K562 (cell line): Measurements from ENCODE around the gene MOCOS. TPM values are rescaled to one million over a fixed set of nuclear protein-coding genes. Genes with fewer than 3 reads are reported as not detected.

ENCODE experiments used
- ATAC-seq: fragments of 200-7000 bp; cut with Tn5 transposase; 3 replicates; pipeline ENCODE4 v1.9.1; 2020; ENCODE audit warnings: moderate library complexity
- BruUV-seq: library from RNA; stranded (reverse); fragments of 400-500 nt; replicated peaks from 2 replicates; lab custom pipeline; 2021; lab: Mats Ljungman, UMichigan
- CTCF ChIA-PET: fragments of 300-600 bp; formaldehyde crosslinking; extraction: SDS; loops from one replicate; lab custom pipeline; 2021; ENCODE audit warnings: low intra/inter-chr PET ratio; lab: Yijun Ruan, JAX
- POLR2A ChIA-PET: fragments of 300-600, 350-650 bp; sonication (Branson Sonifier 250); formaldehyde crosslinking; extraction: SDS; loops from one replicate; lab custom pipeline; 2021; ENCODE audit warnings: antibody characterized with exemption, inconsistent platforms; lab: Yijun Ruan, JAX
- DNase-seq, 4 experiments: peaks; one replicate each; pipeline versions ENCODE4 v3.0.0 to v3.0.0-alpha.2; 2011 to 2018; ENCODE audit warnings: low spot score in 3 of 4, mixed read lengths in 3 of 4; ENCODE audit errors: extremely low read depth in 1 of 4
- FAIRE-seq: peaks from 2 replicates; lab custom pipeline; 2011; peaks lifted over from hg19 to GRCh38; lab: Jason Lieb, UNC
- H2AFZ ChIP-seq: 2 replicates; pipeline ENCODE4 v1.6.0; 2011; ENCODE audit warnings: low read depth, low read length, control low read depth, inconsistent platforms
- H3K27ac ChIP-seq: fragments of 200-600 bp; 3 replicates; pipeline ENCODE4 v1.8.0; 2011; ENCODE audit warnings: low read depth, mild to moderate bottlenecking, control low read depth, inconsistent platforms, low read length, moderate library complexity, mixed read lengths; ENCODE audit errors: extremely low read depth
- H3K27me3 ChIP-seq, 2 experiments: fragments of 300-600 bp in 1 of 2; 2 replicates in 1 of 2; 3 replicates in 1 of 2; pipeline versions ENCODE4 v1.6.0 to v1.8.0; 2011; ENCODE audit warnings: inconsistent platforms in 2 of 2, low read length in 2 of 2, mild to moderate bottlenecking in 1 of 2, mixed read lengths in 1 of 2, moderate library complexity in 1 of 2; ENCODE audit not compliant: control insufficient read depth in 2 of 2, insufficient read depth in 2 of 2
- H3K36me3 ChIP-seq: fragments of 300-600 bp; 3 replicates; pipeline ENCODE4 v1.8.0; 2011; ENCODE audit warnings: mild to moderate bottlenecking, low read length, inconsistent platforms; ENCODE audit not compliant: control insufficient read depth, insufficient read depth
- H3K4me1 ChIP-seq, 2 experiments: fragments of 200-600 bp in 1 of 2; replicated peaks in 1 of 2; 2 replicates in 1 of 2; 3 replicates in 1 of 2; pipeline versions ENCODE4 v1.5.1 to v1.8.0; 2011; ENCODE audit warnings: inconsistent platforms in 2 of 2, low read length in 2 of 2, mild to moderate bottlenecking in 1 of 2, mixed read lengths in 1 of 2, moderate library complexity in 1 of 2; ENCODE audit not compliant: control insufficient read depth in 2 of 2, insufficient read depth in 2 of 2
- H3K4me2 ChIP-seq: 2 replicates; pipeline ENCODE4 v1.6.1; 2011; ENCODE audit warnings: low read length, control low read depth, inconsistent platforms, mixed read lengths; ENCODE audit not compliant: insufficient read depth
- H3K4me3 ChIP-seq: fragments of 200-600 bp; sonication (generic), shearing (Covaris generic); 2 replicates; pipeline ENCODE4 v1.5.1; 2016; ENCODE audit warnings: control low read depth, inconsistent platforms
- H3K79me2 ChIP-seq: fragments of 200-600 bp; 3 replicates; pipeline ENCODE4 v1.8.0; 2011; ENCODE audit warnings: low read length, inconsistent platforms; ENCODE audit not compliant: control insufficient read depth, insufficient read depth
- H3K9ac ChIP-seq, 2 experiments: 2 replicates each; pipeline versions ENCODE4 v1.6.0 to v1.6.1; 2011; ENCODE audit warnings: low read depth in 2 of 2, low read length in 2 of 2, control low read depth in 1 of 2, inconsistent platforms in 1 of 2, mild to moderate bottlenecking in 1 of 2, mixed read lengths in 1 of 2; ENCODE audit not compliant: insufficient read depth in 1 of 2
- H3K9me1 ChIP-seq: one replicate; pipeline ENCODE4 v1.6.0; 2011; ENCODE audit warnings: inconsistent platforms, mild to moderate bottlenecking, low read length, moderate library complexity; ENCODE audit not compliant: control insufficient read depth, insufficient read depth
- H3K9me3 ChIP-seq: replicated peaks from 2 replicates; pipeline ENCODE4 v1.5.1; 2011; ENCODE audit warnings: low read depth, low read length, inconsistent platforms; ENCODE audit not compliant: control insufficient read depth, insufficient read depth
- H4K20me1 ChIP-seq: replicated peaks from 2 replicates; pipeline ENCODE4 v1.6.1; 2011; ENCODE audit warnings: low read length, inconsistent platforms, mixed read lengths; ENCODE audit not compliant: control insufficient read depth, insufficient read depth
- HNRNPLL ChIP-seq: fragments of 200-400 bp; formaldehyde crosslinking; IDR thresholded peaks from 2 replicates; pipeline ENCODE4 v1.6.1; 2017; ENCODE audit warnings: low read length, low read depth, mild to moderate bottlenecking; ENCODE audit not compliant: poor library complexity, severe bottlenecking
- PCBP1 ChIP-seq: fragments of 200-400 bp; formaldehyde crosslinking; IDR thresholded peaks from 2 replicates; pipeline ENCODE4 v1.6.1; 2018; ENCODE audit warnings: mild to moderate bottlenecking, low read depth, low read length; ENCODE audit not compliant: poor library complexity, severe bottlenecking
- SMC3 ChIP-seq: conservative IDR thresholded peaks from 2 replicates; pipeline ENCODE4 v1.6.1; 2011; ENCODE audit warnings: low read depth, low read length, improper control_type of control experiment; ENCODE audit not compliant: insufficient read depth
- TBP ChIP-seq: optimal IDR thresholded peaks from 2 replicates; pipeline ENCODE3; 2011; ENCODE audit warnings: low read depth, low read length, improper control_type of control experiment
- U2AF1 ChIP-seq: fragments of 200-400 bp; formaldehyde crosslinking; optimal IDR thresholded peaks from 2 replicates; pipeline ENCODE3; 2017; ENCODE audit warnings: mild to moderate bottlenecking, low read depth, low read length, moderate library complexity
- ZBTB33 ChIP-seq: sonication (generic); formaldehyde crosslinking; IDR thresholded peaks from 2 replicates; pipeline ENCODE4 v1.8.1; 2023; ENCODE audit warnings: mild to moderate bottlenecking, missing genetic modification reagents
- ZBTB7A ChIP-seq: IDR thresholded peaks from 2 replicates; pipeline ENCODE4 v1.6.1; 2011; ENCODE audit warnings: low read depth, mild to moderate bottlenecking, low read length, moderate library complexity, borderline replicate concordance; ENCODE audit not compliant: control insufficient read depth
- ZFP36 ChIP-seq: fragments of 150-350 bp; IDR thresholded peaks from 2 replicates; pipeline ENCODE4 v1.6.1; 2018; ENCODE audit warnings: low read length, low read depth; ENCODE audit not compliant: partially characterized antibody
- ZNF263 ChIP-seq: sonication (generic); formaldehyde crosslinking; IDR thresholded peaks from 2 replicates; pipeline ENCODE4 v1.8.0; 2022; ENCODE audit warnings: mild to moderate bottlenecking, missing genetic modification reagents, borderline replicate concordance
- WGBS: fragments of 100-300 bp; shearing (Covaris generic); methylation state at CpG from one replicate; pipeline ENCODE4 v1.1.6; 2016; ENCODE audit warnings: low coverage, mixed read lengths; ENCODE audit not compliant: insufficient coverage; ENCODE audit errors: missing lambda C conversion rate; 5-methylcytosine and 5-hydroxymethylcytosine counted together
- in situ Hi-C: fragments of 300-500 bp; cut with MboI; formaldehyde crosslinking; loops from 4 replicates; pipeline ENCODE4 v1.15.0; 2018; ENCODE audit warnings: inconsistent platforms, mixed read lengths
- intact Hi-C: fragments of 100-400 bp; cut with micrococcal nuclease; formaldehyde crosslinking; loops from 2 replicates; pipeline ENCODE4 v1.14.2; 2022
- polyA plus RNA-seq, 8 experiments: library from polyadenylated mRNA; depleted of rRNA in 4 of 8; stranded (reverse) in 5 of 8; unstranded in 3 of 8; fragments of >200 nt; fragmentation: Nextera tagmentation in 2 of 8; fragmentation: Illumina TruSeq in 1 of 8; extraction: Ambion mirVana in 2 of 8; extraction: Trizol in 1 of 8; gene quantifications; 2 replicates each; pipeline versions ENCODE4 v1.2.1 to v1.2.3, GENCODE V29; 2011 to 2014; ENCODE audit warnings: inconsistent platforms in 1 of 8, missing spikeins in 1 of 8
- total RNA-seq, 7 experiments: library from RNA; depleted of rRNA in 6 of 7; stranded (reverse); fragments of >200 nt in 6 of 7; fragmentation: Illumina TruSeq in 2 of 7; extraction: Trizol in 2 of 7; gene quantifications; 2 replicates each; pipeline versions ENCODE4 v1.2.1 to v1.2.3, GENCODE V29; 2011 to 2021; ENCODE audit warnings: low replicate concordance in 1 of 7

MOCOS gene
- total and polyA plus RNA-seq, 9 of the 15 experiments (the other 6 are each of a cell fraction or from before 2014, with no cell fraction given), result 4.5 to 12.4 (median 9.1) TPM

- FAIRE-seq, result no peak
- peaks cover 12 to 17% of the 10 kb centered on the region in 2 experiments for H3K27me3 ChIP-seq
- in situ Hi-C loops, result no loop called here
- no peaks in the 10 kb centered on the region for H3K79me2 ChIP-seq
- TF ChIP-seq TBP, result no peak
- no peak for TF ChIP-seq ZNF263 (CRISPR knock-in tag)
- TF ChIP-seq U2AF1, result no peak
- TF ChIP-seq HNRNPLL, result no peak
- no peak for TF ChIP-seq SMC3
- no peak for TF ChIP-seq PCBP1
- no peak for TF ChIP-seq ZBTB7A
- TF ChIP-seq ZBTB33, result no peak
- TF ChIP-seq ZFP36, result no peak
- TF ChIP-seq, all 486 proteins: peak for 0
- POLR2A ChIA-PET, result no interaction called here
- intact Hi-C loops, result no loop called here
- no peak overlapping the region for H3K9ac ChIP-seq
- CTCF ChIA-PET, result no interaction called here
- peaks cover 2% of the 10 kb centered on the region; the same call in 1 of the 2 replicates for H4K20me1 ChIP-seq
- H3K9me1 ChIP-seq, result no peaks in the 10 kb centered on the region
- no peak overlapping the region for H3K4me3 ChIP-seq
- no peaks in the 10 kb centered on the region for H3K9me3 ChIP-seq
- no TSS peak for BruUV-seq
- H3K27ac ChIP-seq, result no peak overlapping the region
- no peak overlapping the region for H3K4me2 ChIP-seq
- no peak for ATAC-seq
- H3K36me3 ChIP-seq, result no peaks in the 10 kb centered on the region
- H3K4me1 ChIP-seq, result peaks cover 0 to 1% of the 10 kb centered on the region in 2 experiments; a peak in 2 of 5 replicates
- no peak for DNase-seq
- 1% methylated on average over 6 of the region's 6 CpGs for WGBS
- H2AFZ ChIP-seq, result no peak overlapping the region
Measured at GRCh38 chr18:36303211-36303844, 116.0 kb downstream of the MOCOS start.
